C4-2B (cell line): Measurements from ENCODE around the gene SOX1.

ENCODE experiments used
- H3K27ac ChIP-seq: fragments of 450-650 bp; 2 replicates; pipeline ENCODE4 v1.5.1; 2017
- CTCF ChIP-seq: fragments of 450-650 bp; conservative IDR thresholded peaks from 2 replicates; pipeline ENCODE4 v1.5.1; 2017; ENCODE audit warnings: mild to moderate bottlenecking
- ZFX ChIP-seq: fragments of 450-650 bp; IDR thresholded peaks from 2 replicates; pipeline ENCODE4 v1.6.1; 2017

SOX1 gene

GRCh38 chr13:112111239-112111857 is 44.4 kb downstream of the SOX1 start:
- H3K27ac ChIP-seq, result no peak overlapping the region
- no peak for TF ChIP-seq CTCF
- TF ChIP-seq ZFX, result no peak

GRCh38 chr13:112112534-112113276 is 45.8 kb downstream of the SOX1 start:
- TF ChIP-seq CTCF, result no peak
- TF ChIP-seq ZFX, result no peak
- no peak overlapping the region for H3K27ac ChIP-seq

GRCh38 chr13:112113348-112113747 is 46.4 kb downstream of the SOX1 start:
- TF ChIP-seq ZFX (no peak), CTCF (no peak)
- no peak overlapping the region for H3K27ac ChIP-seq

GRCh38 chr13:112113851-112114250 is 46.9 kb downstream of the SOX1 start:
- no peak overlapping the region for H3K27ac ChIP-seq
- TF ChIP-seq CTCF (no peak), ZFX (no peak)

GRCh38 chr13:112114391-112114790 is 47.4 kb downstream of the SOX1 start:
- H3K27ac ChIP-seq, result no peak overlapping the region
- TF ChIP-seq ZFX (no peak), CTCF (no peak)

- H3K27ac ChIP-seq, result no peak overlapping the region
- TF ChIP-seq ZFX (no peak), CTCF (no peak)
Measured at GRCh38 chr13:112115403-112116091, 48.6 kb downstream of the SOX1 start.
